ENCODE data around the gene TANC1. TPM values are rescaled to one million over a fixed set of nuclear protein-coding genes. Genes with fewer than 3 reads are reported as not detected.

The TANC1 gene
- total and polyA plus RNA-seq, 7 experiments from 2014 or later: 0.13 to 0.39 (median 0.22) TPM; not detected in 1

DNA sequence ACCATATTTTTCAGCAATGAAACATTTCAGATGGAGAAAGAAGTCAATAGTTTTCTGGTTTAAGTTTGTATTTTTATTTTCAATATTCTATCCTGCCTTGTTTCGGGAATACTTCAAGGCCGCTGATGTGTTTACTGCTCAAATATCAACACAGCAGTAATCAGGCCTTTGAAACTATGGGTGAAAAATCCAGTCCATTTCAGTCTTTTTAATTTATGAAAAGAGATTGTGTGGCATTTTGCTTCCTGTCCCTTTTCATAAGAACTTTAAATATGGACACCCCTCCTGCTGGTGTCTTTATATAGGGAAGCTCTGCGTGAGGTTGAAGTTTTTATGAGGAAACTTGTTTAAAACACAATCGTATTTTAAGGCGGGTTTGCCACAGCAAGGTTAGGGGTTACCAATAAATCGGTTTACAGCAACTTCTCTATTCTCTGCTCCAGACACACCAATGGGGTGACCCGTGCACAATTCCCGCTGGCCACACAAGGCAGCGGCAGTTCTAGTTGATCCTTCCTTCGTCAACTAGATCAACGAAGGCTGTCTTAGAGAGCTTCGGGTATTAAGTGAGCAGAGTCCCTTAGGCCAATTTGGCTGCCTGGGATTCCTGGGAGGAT is 1.2 kb upstream of the TANC1 start:
- POLR2A ChIA-PET: no interaction called here
- H3K4me3 ChIP-seq (ENCODE audit: low read length): no peak overlapping the region

DNA sequence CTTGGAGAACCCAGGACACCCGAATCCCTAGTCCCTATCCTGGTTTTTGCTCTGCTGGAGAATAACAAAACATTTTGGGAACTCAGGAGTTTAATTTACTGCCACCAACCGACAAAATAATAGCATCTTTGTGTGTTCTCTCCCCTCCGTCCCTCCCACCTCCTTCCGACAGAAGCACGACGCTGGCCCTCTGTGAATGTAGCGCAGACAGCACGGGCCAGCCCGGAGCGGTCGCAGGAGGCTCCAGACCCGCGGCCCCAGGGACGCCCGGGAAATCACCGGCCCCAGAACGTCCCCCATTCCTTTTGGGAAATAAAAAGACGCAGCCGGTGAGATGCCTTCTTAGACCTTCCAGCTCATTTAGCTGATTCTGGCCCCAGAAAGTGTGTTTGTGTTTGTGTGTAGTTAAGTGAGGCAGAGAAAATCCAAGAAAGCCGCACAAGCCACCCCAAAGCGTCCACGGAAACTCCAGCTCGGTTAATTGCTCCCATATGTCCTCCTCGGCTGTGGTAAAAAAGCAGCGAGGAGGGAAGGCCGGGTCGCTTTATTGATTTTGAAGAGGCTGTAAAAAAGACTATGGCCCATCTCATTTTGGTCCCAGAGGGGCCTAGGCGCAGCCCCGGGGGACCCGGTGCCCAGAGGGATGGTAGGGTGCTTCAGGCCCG is 577 bp upstream of the TANC1 start:
- CTCF ChIA-PET: no interaction called here
- no peak overlapping the region for H3K27ac Mint-ChIP-seq
- H3K4me1 Mint-ChIP-seq: peaks cover 14 to 21% (median 16%) of the 10 kb centered on the region in 7 donors

More for the DNA sequence above, 1.2 kb upstream of the TANC1 start:
- intact Hi-C loops (cut with micrococcal nuclease): loop anchor here in 1 of 2 donors (10.0 kb wide), 1 partner anchor 148 kb away; no protein-coding TSS in a partner anchor
- DNase-seq: no peak
- no peaks in the 10 kb centered on the region for H3K36me3 Mint-ChIP-seq
- H3K27ac ChIP-seq (ENCODE audit: low read depth, low read length): no peak overlapping the region
- no peak for ATAC-seq
- H3K27me3 ChIP-seq (ENCODE audit: control insufficient read depth in 2 of 2, insufficient read depth in 2 of 2, low read length in 2 of 2): peaks cover 0 to 4% of the 10 kb centered on the region in 2 donors
- H3K4me1 Mint-ChIP-seq: peaks cover 14 to 21% (median 16%) of the 10 kb centered on the region in 7 donors
- H3K4me3 Mint-ChIP-seq: peak overlapping the region in 7 of 10 donors; percentile 68 to 83 (median 76)
- CTCF ChIA-PET: no interaction called here
- H3K4me1 ChIP-seq (ENCODE audit: control insufficient read depth in 2 of 2, insufficient read depth in 2 of 2, low read length in 2 of 2): peaks cover 0 to 9% of the 10 kb centered on the region in 2 donors
- no peak overlapping the region for H3K27ac Mint-ChIP-seq
- H3K9me3 ChIP-seq (ENCODE audit: control insufficient read depth in 2 of 3, low read length in 3 of 3): no peaks in the 10 kb centered on the region
- H3K36me3 ChIP-seq (ENCODE audit: control insufficient read depth in 2 of 3, insufficient read depth in 3 of 3, low read length in 3 of 3): no peaks in the 10 kb centered on the region
- no peaks in the 10 kb centered on the region for H3K9me3 Mint-ChIP-seq
- H3K27me3 Mint-ChIP-seq: peaks cover 29 to 78% (median 46%) of the 10 kb centered on the region in 5 donors

DNA sequence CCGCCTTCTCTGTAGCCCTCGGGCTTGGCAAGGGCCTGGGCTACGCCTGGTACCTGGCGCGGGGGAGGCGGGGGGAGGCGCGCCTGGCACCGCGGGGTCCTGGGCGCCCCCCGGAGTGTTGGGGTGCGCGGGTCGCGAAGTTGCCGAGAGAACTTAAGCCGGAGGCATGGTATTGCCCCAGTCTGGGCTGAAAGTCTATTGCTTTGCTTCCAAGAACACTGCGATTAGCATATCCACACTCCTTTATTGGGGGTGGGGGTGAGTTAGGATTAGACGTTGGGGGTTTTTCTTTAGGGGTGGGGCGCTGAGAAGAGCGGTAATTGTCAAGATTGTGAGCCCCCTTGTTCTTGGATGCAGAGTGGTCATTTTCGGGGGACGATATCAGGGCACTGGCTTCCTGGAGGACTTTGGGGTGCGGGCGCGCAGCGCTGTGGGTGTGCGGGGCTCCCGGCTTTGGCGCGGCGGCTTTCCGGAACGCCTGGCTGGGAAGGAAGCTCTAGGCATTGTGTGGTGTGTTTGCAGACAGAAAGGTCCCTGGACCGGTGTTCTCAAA is 798 bp downstream of the TANC1 start:
- Mint-ChIP-seq H3K27ac (no peak overlapping the region), H3K36me3 (no peaks in the 10 kb centered on the region), H3K4me1 (peaks cover 14 to 21% (median 16%) of the 10 kb centered on the region in 7 donors), H3K9me3 (no peaks in the 10 kb centered on the region), H3K27me3 (peaks cover 43 to 82% (median 65%) of the 10 kb centered on the region in 5 donors), H3K4me3 (peak overlapping the region; percentile 80 to 89 (median 84))
- Histone ChIP-seq H3K4me3 (ENCODE audit: low read length) (peak overlapping the region; percentile 31), H3K27ac (ENCODE audit: low read depth, low read length) (no peak overlapping the region), H3K4me1 (ENCODE audit: control insufficient read depth in 2 of 2, insufficient read depth in 2 of 2, low read length in 2 of 2) (peaks cover 0 to 9% of the 10 kb centered on the region in 2 donors), H3K9me3 (ENCODE audit: control insufficient read depth in 2 of 3, low read length in 3 of 3) (no peaks in the 10 kb centered on the region), H3K27me3 (ENCODE audit: control insufficient read depth in 2 of 2, insufficient read depth in 2 of 2, low read length in 2 of 2) (peaks cover 0 to 4% of the 10 kb centered on the region in 2 donors), H3K36me3 (ENCODE audit: control insufficient read depth in 2 of 3, insufficient read depth in 3 of 3, low read length in 3 of 3) (no peaks in the 10 kb centered on the region)
- ChIA-PET POLR2A (no interaction called here), CTCF (no interaction called here)
- peak; percentile 3 for ATAC-seq
- DNase-seq: no peak
- intact Hi-C loops (cut with micrococcal nuclease): loop anchor here in 1 of 2 donors (10.0 kb wide), 1 partner anchor 146 kb away; no protein-coding TSS in a partner anchor

More for the DNA sequence above, 577 bp upstream of the TANC1 start:
- DNase-seq: no peak
- H3K4me1 ChIP-seq (ENCODE audit: control insufficient read depth in 2 of 2, insufficient read depth in 2 of 2, low read length in 2 of 2): peaks cover 0 to 9% of the 10 kb centered on the region in 2 donors
- POLR2A ChIA-PET: no interaction called here
- Mint-ChIP-seq H3K27me3 (peaks cover 35 to 83% (median 52%) of the 10 kb centered on the region in 5 donors), H3K9me3 (no peaks in the 10 kb centered on the region), H3K36me3 (no peaks in the 10 kb centered on the region), H3K4me3 (peak overlapping the region; percentile 52 to 83 (median 72))
- no peak overlapping the region for H3K4me3 ChIP-seq (ENCODE audit: low read length)
- intact Hi-C loops (cut with micrococcal nuclease): loop anchor here in 1 of 2 donors (10.0 kb wide), 1 partner anchor 147 kb away; no protein-coding TSS in a partner anchor
- H3K36me3 ChIP-seq (ENCODE audit: control insufficient read depth in 2 of 3, insufficient read depth in 3 of 3, low read length in 3 of 3): no peaks in the 10 kb centered on the region
- no peak for ATAC-seq
- no peak overlapping the region for H3K27ac ChIP-seq (ENCODE audit: low read depth, low read length)
- no peaks in the 10 kb centered on the region for H3K9me3 ChIP-seq (ENCODE audit: control insufficient read depth in 2 of 3, low read length in 3 of 3)
- H3K27me3 ChIP-seq (ENCODE audit: control insufficient read depth in 2 of 2, insufficient read depth in 2 of 2, low read length in 2 of 2): peaks cover 0 to 4% of the 10 kb centered on the region in 2 donors

DNA sequence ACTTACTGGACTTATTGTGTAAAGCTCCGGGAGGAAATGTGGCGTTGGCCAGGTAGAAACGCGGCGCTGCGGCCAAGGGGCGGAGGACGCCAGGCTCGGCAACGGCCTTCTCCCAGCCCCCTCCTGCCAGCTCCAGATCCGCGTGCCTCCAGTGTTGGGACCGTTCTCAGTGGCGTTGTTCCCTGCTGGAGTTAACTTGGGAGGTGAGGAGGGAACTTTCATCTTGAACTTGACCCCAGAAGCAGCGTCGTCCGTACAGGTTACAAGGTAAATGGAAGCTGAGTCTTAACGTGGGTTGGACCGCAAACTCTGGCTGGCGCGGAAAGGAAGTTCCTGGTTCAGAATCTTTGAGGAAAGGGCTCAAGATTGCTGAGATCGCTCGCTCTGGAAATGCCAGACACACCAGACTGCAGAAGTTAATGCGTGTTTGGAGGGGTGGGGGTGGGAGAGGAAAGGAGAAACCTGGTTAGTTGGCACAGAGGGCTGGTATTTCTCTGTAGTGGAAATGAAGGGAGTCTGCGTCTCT is 1.3 kb downstream of the TANC1 start:
- Histone ChIP-seq H3K9me3 (ENCODE audit: control insufficient read depth in 2 of 3, low read length in 3 of 3) (no peaks in the 10 kb centered on the region), H3K27me3 (ENCODE audit: control insufficient read depth in 2 of 2, insufficient read depth in 2 of 2, low read length in 2 of 2) (peaks cover 0 to 4% of the 10 kb centered on the region in 2 donors), H3K27ac (ENCODE audit: low read depth, low read length) (no peak overlapping the region), H3K4me3 (ENCODE audit: low read length) (peak overlapping the region; percentile 31), H3K4me1 (ENCODE audit: control insufficient read depth in 2 of 2, insufficient read depth in 2 of 2, low read length in 2 of 2) (peaks cover 0 to 9% of the 10 kb centered on the region in 2 donors), H3K36me3 (ENCODE audit: control insufficient read depth in 2 of 3, insufficient read depth in 3 of 3, low read length in 3 of 3) (no peaks in the 10 kb centered on the region)
- H3K27ac Mint-ChIP-seq: peak overlapping the region in 1 of 9 donors; percentile 46
- H3K9me3 Mint-ChIP-seq: no peaks in the 10 kb centered on the region
- H3K4me1 Mint-ChIP-seq: peaks cover 14 to 21% (median 16%) of the 10 kb centered on the region in 7 donors
- H3K36me3 Mint-ChIP-seq: no peaks in the 10 kb centered on the region
- ATAC-seq (no peak), DNase-seq (peak in 1 of 9 donors; percentile 2)
- intact Hi-C loops (cut with micrococcal nuclease): loop anchor here in 1 of 2 donors (10.0 kb wide), 1 partner anchor 145 kb away; no protein-coding TSS in a partner anchor
- peak overlapping the region; percentile 80 to 89 (median 84) for H3K4me3 Mint-ChIP-seq
- CTCF ChIA-PET: no interaction called here
- H3K27me3 Mint-ChIP-seq: peaks cover 43 to 78% (median 65%) of the 10 kb centered on the region in 5 donors
- POLR2A ChIA-PET: no interaction called here

DNA sequence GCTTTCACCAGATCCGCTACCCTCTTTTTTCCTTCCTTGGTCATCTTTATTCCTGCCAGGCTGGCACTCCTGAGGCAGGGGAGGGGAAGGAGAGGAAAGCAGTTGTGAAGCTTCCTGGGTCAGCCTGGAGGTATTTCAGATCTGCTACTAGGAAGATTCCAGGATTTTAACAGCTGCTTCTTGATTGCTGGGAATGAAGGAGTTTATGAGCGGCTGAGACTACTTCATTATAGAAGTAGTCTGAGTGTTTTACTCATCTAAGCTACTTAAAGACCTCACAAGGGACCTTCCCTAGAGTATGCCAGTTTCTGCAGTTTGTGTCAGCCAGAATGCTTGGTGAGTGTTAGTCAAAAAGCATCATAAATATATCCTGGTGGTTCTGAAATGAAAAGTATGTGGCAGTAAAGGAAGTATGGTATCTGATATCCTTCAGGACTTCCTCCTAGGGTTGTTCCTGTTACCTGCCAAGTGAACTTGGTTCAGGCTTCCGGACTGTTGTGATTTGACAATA is 1.9 kb downstream of the TANC1 start:
- POLR2A ChIA-PET: no interaction called here
- H3K4me1 Mint-ChIP-seq: peaks cover 14 to 21% (median 16%) of the 10 kb centered on the region in 7 donors
- Histone ChIP-seq H3K36me3 (ENCODE audit: control insufficient read depth in 2 of 3, insufficient read depth in 3 of 3, low read length in 3 of 3) (no peaks in the 10 kb centered on the region), H3K27me3 (ENCODE audit: control insufficient read depth in 2 of 2, insufficient read depth in 2 of 2, low read length in 2 of 2) (peaks cover 0 to 4% of the 10 kb centered on the region in 2 donors), H3K9me3 (ENCODE audit: control insufficient read depth in 2 of 3, low read length in 3 of 3) (no peaks in the 10 kb centered on the region), H3K4me1 (ENCODE audit: control insufficient read depth in 2 of 2, insufficient read depth in 2 of 2, low read length in 2 of 2) (peaks cover 0 to 9% of the 10 kb centered on the region in 2 donors), H3K27ac (ENCODE audit: low read depth, low read length) (no peak overlapping the region), H3K4me3 (ENCODE audit: low read length) (peak overlapping the region; percentile 31)
- no peaks in the 10 kb centered on the region for H3K36me3 Mint-ChIP-seq
- CTCF ChIA-PET: no interaction called here
- intact Hi-C loops (cut with micrococcal nuclease): no loop called here
- ATAC-seq (no peak), DNase-seq (no peak)
- H3K27ac Mint-ChIP-seq: peak overlapping the region in 1 of 9 donors; percentile 46
- peak overlapping the region; percentile 80 to 89 (median 84) for H3K4me3 Mint-ChIP-seq
- peaks cover 43 to 74% (median 65%) of the 10 kb centered on the region in 5 donors for H3K27me3 Mint-ChIP-seq
- no peaks in the 10 kb centered on the region for H3K9me3 Mint-ChIP-seq

DNA sequence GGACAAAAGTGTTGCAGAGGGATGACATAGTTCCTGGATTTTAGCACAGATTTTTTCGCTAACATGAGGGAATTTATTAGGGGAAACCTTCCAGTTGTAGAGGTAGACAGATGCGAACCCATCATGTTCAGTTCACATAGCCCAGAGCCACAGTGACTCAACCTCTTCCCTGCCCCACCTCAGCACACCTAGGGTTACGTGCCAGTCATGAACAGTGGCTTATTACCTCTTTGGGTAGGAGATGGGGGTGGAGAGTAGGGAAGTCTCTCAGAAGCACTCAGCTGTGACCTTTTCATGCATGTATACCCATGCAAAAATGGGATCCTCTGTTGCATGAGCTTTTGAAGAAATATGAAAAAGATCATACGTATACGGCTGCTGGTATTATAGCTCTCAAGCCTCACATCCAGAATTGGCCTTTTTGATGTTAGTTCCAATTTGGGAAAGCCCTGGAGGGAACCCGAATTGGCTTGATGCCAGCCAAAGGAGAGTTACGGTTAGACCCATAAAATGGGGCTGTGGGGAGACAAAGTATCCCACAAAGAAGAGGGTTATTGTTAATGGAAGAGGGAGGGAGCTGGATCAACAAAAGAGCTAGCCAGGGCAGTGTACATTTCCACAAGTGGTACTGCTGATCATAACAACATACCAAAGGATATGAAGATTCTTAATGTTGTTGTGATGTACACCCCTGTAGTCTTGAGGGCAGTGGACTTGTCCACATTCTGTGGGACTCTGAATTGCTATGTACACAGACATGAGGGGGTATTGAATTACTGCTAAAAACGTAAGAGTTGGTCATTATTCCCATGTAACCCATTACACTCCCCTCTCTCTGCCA is 4.9 kb downstream of the TANC1 start:
- Histone ChIP-seq H3K27ac (ENCODE audit: low read depth, low read length) (no peak overlapping the region), H3K27me3 (ENCODE audit: control insufficient read depth in 2 of 2, insufficient read depth in 2 of 2, low read length in 2 of 2) (peaks cover 0 to 4% of the 10 kb centered on the region in 2 donors), H3K4me3 (ENCODE audit: low read length) (no peak overlapping the region), H3K4me1 (ENCODE audit: control insufficient read depth in 2 of 2, insufficient read depth in 2 of 2, low read length in 2 of 2) (peaks cover 0 to 9% of the 10 kb centered on the region in 2 donors), H3K9me3 (ENCODE audit: control insufficient read depth in 2 of 3, low read length in 3 of 3) (no peaks in the 10 kb centered on the region), H3K36me3 (ENCODE audit: control insufficient read depth in 2 of 3, insufficient read depth in 3 of 3, low read length in 3 of 3) (no peaks in the 10 kb centered on the region)
- Mint-ChIP-seq H3K27me3 (peaks cover 50 to 52% (median 51%) of the 10 kb centered on the region in 5 donors), H3K4me1 (peaks cover 14 to 16% (median 15%) of the 10 kb centered on the region in 7 donors), H3K27ac (no peak overlapping the region), H3K4me3 (no peak overlapping the region), H3K36me3 (peaks cover 0 to 4% (median 0%) of the 10 kb centered on the region in 5 donors), H3K9me3 (no peaks in the 10 kb centered on the region)
- ChIA-PET CTCF (interaction anchor here (0.7 kb wide), 1 partner anchor 1742 kb away, joined by 3 read pairs; no protein-coding TSS in a partner anchor), POLR2A (no interaction called here)
- ATAC-seq (no peak), DNase-seq (no peak)
- intact Hi-C loops (cut with micrococcal nuclease): no loop called here

Data from naive thymus-derived CD4-positive, alpha-beta T cell (primary cell).